Thoracic aorta endothelial cell (primary cell): Measurements from ENCODE around the gene FBXL16. TPM values are rescaled to one million over a fixed set of nuclear protein-coding genes. Genes with fewer than 3 reads are reported as not detected.

Source experiments
- total RNA-seq: library from RNA; depleted of rRNA; stranded (reverse); fragments of >200 nt; gene quantifications from 2 replicates; pipeline ENCODE4 v1.2.3, GENCODE V29; 2012

The FBXL16 gene
- total RNA-seq, 1 donor: 0.65 TPM

Other genes starting within 250 kb of the FBXL16 start
- 42.2 and 70.2 TPM in 2 replicates for gene CAPN15, start 178.1 kb downstream of the FBXL16 start, total RNA-seq
- gene PRR35, start 145.4 kb downstream of the FBXL16 start, total RNA-seq: 0.07 TPM in 1 of 2 replicates, not detected in the other
- gene NHLRC4, start 138.8 kb downstream of the FBXL16 start, total RNA-seq: 0.86 and 1.1 TPM in 2 replicates
- 24.9 and 30.7 TPM in 2 replicates for gene PIGQ, start 135.8 kb downstream of the FBXL16 start, total RNA-seq
- 11.2 and 13.9 TPM in 2 replicates for gene RAB40C, start 115.7 kb downstream of the FBXL16 start, total RNA-seq
- gene WFIKKN1, start 74.8 kb downstream of the FBXL16 start, total RNA-seq: 0.13 and 0.22 TPM in 2 replicates
- gene METTL26, start 69.5 kb downstream of the FBXL16 start, total RNA-seq: 87.8 and 119 TPM in 2 replicates
- gene MCRIP2, start 64.0 kb downstream of the FBXL16 start, total RNA-seq: 14.1 TPM in 2 replicates
- gene WDR90, start 56.4 kb downstream of the FBXL16 start, total RNA-seq: 14.6 and 26.4 TPM in 2 replicates
- gene RHOT2, start 37.7 kb downstream of the FBXL16 start, total RNA-seq: 42.6 and 43.9 TPM in 2 replicates
- 0.27 and 0.29 TPM in 2 replicates for gene RHBDL1, start 30.1 kb downstream of the FBXL16 start, total RNA-seq
- gene STUB1, start 25.4 kb downstream of the FBXL16 start, total RNA-seq: 77.6 and 98.1 TPM in 2 replicates
- gene JMJD8, start 21.5 kb downstream of the FBXL16 start, total RNA-seq: 34.8 and 47.0 TPM in 2 replicates
- gene WDR24, start 15.4 kb downstream of the FBXL16 start, total RNA-seq: 6.4 and 8.0 TPM in 2 replicates
- 9.4 and 18.7 TPM in 2 replicates for gene METRN, start 9.3 kb upstream of the FBXL16 start, total RNA-seq
- 23.0 and 32.0 TPM in 2 replicates for gene ANTKMT, start 15.3 kb upstream of the FBXL16 start, total RNA-seq
- 0.93 and 1.0 TPM in 2 replicates for gene CCDC78, start 20.6 kb upstream of the FBXL16 start, total RNA-seq
- gene HAGHL, start 21.3 kb upstream of the FBXL16 start, total RNA-seq: 5.6 and 7.7 TPM in 2 replicates
- 24.5 and 28.3 TPM in 2 replicates for gene CIAO3, start 35.2 kb upstream of the FBXL16 start, total RNA-seq
- not detected in 2 replicates for gene MSLN, start 54.9 kb upstream of the FBXL16 start, total RNA-seq
- 31.8 and 38.6 TPM in 2 replicates for gene RPUSD1, start 82.6 kb upstream of the FBXL16 start, total RNA-seq
- 22.1 and 49.1 TPM in 2 replicates for gene CHTF18, start 82.8 kb upstream of the FBXL16 start, total RNA-seq
- not detected in 2 replicates for gene GNG13, start 94.9 kb upstream of the FBXL16 start, total RNA-seq